ENCODE measurements around the gene SKIL.
"Not testable (repeated sequence)": the region's sequence is repeated elsewhere in the genome, so short reads cannot be mapped to it uniquely, and the experiment has no call there.

SKIL gene, protein sequence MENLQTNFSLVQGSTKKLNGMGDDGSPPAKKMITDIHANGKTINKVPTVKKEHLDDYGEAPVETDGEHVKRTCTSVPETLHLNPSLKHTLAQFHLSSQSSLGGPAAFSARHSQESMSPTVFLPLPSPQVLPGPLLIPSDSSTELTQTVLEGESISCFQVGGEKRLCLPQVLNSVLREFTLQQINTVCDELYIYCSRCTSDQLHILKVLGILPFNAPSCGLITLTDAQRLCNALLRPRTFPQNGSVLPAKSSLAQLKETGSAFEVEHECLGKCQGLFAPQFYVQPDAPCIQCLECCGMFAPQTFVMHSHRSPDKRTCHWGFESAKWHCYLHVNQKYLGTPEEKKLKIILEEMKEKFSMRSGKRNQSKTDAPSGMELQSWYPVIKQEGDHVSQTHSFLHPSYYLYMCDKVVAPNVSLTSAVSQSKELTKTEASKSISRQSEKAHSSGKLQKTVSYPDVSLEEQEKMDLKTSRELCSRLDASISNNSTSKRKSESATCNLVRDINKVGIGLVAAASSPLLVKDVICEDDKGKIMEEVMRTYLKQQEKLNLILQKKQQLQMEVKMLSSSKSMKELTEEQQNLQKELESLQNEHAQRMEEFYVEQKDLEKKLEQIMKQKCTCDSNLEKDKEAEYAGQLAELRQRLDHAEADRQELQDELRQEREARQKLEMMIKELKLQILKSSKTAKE

DNA sequence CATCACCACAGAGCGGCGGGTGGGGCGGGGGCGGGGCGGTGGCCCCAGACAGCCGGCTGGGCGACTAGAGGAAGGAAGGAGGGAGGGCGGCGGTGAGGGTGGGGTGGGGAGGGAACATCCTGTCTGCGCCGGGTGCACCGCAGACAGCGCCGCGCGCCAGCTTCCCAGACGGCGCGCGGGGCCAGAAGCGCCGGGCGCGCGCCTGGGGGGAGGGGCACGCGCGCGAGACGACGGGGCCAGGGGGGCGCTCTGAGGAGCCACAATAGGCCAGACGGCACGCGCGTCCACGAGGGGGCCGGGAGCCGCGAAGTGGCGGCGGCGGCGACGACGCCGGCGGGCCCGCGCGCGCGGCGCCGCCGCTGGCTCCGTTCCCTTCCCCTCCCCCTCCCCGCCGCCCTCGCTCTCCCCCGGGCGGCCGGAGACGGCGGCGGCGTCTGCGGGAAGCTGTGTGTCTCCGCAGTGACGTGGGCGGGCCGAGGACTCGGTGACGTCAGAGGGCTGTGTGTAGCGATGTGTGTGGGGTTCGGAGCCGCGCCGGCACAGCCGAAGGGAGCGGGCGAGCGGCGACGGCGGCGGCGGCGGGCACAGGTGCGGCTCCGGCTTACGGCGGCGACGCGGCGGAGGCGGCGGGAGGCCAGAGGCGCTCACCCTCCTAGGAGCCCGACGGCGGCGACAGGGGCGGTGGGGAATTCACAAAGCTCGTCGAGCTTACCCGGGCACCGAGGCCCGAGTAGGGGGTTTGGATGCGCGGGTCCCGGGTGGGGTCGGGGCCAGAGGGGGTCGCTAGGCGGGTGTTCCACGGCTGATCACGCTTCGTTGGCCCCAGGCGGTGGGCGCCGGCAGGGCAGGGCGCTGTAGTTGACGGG is at the start of gene SKIL:
Gene SKIL, plus strand, starts transcription at position 540 of the 866 bp plus-strand sequence. CDS start 2,617 bp downstream, outside the sequence.
- DNase-seq (ENCODE audit: low spot score) = peak; percentile 87

DNA sequence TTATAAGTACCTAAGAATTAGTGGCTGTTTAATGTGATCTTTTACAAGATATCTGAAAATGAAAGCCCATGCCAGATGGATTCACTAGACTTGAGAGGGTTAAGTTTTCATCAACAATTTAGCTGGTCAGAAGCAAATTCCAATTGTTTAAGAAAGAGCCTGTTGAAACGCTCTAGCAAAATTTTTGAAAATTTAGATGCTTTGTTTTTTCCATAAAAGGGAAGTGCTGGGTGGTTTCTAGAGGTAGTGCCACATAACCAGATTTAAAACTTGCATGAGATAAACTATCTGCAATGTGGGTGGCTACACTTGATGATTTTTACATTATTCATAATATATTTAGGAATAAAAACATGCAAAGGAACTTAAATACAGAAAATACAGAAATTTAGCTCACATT is 48.5 kb upstream of the SKIL start:
- DNase-seq (ENCODE audit: low spot score) = no peak

DNA sequence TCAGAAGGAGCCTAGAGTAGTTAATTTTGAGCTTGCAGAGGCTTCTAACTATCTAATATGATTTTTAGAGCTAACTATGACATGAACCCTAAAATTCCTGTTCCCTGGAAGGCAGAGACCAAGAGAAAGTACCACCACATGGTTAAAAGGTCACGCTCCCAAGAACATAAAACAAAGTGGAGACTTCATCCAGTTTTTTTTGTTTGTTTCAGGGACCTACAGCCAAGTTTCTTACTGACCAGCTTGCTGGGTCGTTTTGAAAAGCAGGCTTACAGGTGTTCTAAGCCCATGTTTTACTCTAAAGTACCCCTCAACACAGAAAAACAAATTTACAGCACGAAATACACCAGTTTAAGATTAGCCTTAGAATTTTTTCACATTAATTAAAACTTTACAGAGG is 39.6 kb upstream of the SKIL start:
- DNase-seq (ENCODE audit: low spot score) = no peak

DNA sequence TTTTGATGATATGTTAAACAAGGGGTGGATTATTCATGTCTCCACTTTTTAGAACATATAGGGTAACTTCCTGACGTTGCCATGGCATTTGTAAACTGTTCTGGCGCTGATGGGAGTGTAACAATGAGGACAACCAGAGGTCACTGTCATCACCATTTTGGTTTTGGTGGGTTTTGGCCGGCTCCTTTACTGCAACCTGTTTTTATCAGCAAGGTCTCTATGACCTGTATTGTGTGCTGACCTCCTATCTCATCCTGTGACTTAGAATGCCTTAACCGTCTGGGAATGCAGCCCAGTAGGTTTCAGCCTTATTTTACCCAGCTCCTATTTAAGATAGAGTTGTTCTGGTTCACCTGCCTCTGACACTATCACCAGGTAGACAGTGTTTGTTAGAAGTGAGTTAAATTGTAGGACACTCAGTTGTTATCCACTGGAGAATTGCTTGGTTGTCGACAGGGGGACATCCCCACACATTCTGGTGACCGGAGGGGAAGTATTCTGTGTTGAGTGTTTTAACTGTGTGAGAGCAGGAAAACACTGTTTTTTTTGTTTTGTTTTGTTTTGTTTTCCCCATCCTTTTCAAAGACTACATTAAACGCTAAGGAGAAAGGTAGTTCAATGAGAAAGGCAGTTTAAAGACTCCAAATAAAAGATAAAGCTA is 36.9 kb upstream of the SKIL start:
- DNase-seq (ENCODE audit: low spot score) = no peak

DNA sequence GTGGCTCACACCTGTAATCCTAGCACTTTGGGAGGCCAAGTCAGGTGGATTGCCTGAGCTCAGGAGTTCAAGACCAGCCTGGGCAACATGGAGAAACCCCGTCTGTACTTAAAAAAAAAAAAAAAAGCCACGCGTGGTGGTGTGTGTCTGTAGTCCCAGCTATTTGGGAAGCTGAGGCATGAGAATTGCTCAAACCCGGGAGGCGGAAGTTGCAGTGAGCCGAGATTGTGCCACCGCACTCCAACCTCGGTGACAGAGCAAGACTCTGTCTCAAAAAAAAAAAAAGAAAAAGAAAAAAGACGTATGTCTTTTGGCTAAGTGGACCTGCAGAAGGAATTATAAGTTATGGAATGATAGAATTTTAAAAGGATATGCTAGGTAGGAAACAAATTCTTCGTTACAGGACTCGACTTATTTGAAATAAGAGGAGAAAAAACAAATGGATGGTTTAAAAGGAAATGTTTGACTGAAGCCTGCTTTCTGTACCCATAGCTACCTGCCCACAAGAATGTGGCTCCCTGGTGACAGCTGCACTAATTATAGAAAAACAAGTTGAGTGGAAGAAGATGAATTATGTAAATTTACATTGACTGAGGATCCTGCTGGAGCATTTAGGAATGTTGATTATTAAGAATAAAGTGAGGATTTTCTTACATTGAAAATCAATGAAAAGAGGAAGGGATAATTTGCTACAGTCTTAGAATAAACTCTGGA is 36.0 kb upstream of the SKIL start:
- no peak for DNase-seq (ENCODE audit: low spot score)

DNA sequence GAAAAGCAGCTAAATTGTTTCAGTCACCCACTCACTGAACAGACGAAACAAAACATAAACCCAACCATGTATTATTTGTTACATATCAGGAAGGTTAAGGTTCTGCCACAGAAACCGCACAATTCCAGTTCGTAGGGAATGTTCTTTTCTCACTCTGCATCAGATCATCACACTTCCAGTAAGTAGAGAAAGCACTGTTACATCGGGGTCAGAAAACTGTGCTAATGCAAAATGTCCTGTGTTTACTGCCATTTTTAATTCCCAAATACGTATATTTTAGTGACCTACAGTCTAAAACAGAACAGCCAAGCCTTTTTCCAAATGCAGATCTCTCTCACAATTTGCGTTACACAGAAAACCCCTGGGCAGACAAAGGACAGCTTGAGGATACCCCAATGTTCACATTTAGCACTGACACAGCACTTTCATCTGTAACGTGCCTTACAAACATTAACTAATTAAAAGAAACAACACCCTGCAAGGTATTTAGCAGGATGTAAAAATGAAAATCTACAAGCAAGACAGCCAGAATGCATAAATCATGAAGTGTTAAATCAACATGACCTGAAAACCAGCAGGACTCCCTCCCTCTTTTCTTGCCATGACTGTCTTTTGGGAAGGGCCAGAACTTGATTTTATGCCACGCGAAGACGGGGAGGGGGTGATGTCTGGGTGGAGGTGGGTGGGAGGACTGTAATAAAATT is 34.8 kb upstream of the SKIL start:
- no peak for DNase-seq (ENCODE audit: low spot score)

DNA sequence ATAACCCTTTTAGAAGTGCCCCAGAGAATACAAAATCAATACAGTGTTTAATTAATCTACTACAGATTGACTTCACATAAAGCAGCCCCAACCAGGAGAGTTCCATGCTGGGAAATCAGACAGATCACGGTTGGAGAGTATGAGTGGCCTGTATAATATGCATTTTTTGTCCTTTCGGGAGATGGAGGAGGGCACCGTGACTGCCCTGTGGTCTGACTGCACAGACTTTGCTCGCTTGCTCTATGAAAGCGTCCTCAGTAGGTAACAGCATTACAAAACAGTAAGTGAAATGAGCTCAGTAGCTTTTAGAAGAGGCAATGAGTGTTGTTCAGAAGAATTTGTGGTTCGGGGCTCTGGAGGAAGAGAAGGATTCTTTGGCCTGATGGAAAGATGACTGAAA is 34.2 kb upstream of the SKIL start:
- no peak for DNase-seq (ENCODE audit: low spot score)

DNA sequence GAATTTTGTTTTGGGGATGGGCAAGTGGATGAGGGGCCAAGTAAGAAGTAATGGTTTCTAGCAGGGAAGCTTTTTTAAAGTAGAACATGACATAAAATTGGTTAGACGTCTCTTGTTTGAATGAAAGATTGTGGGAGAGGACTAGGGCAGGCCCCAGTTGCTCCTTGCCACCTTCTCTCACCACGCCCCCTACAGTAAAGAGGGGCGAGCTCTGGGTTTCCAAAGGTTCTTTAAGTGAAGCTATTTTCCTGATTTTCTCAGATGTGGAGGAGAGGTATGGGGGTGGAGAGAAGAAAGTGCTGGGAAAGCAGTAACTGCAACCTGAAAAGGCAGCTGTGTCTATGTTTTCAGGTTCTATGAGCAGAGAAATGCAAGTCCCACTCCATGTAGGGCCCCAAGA is 32.6 kb upstream of the SKIL start:
- no peak for DNase-seq (ENCODE audit: low spot score)

DNA sequence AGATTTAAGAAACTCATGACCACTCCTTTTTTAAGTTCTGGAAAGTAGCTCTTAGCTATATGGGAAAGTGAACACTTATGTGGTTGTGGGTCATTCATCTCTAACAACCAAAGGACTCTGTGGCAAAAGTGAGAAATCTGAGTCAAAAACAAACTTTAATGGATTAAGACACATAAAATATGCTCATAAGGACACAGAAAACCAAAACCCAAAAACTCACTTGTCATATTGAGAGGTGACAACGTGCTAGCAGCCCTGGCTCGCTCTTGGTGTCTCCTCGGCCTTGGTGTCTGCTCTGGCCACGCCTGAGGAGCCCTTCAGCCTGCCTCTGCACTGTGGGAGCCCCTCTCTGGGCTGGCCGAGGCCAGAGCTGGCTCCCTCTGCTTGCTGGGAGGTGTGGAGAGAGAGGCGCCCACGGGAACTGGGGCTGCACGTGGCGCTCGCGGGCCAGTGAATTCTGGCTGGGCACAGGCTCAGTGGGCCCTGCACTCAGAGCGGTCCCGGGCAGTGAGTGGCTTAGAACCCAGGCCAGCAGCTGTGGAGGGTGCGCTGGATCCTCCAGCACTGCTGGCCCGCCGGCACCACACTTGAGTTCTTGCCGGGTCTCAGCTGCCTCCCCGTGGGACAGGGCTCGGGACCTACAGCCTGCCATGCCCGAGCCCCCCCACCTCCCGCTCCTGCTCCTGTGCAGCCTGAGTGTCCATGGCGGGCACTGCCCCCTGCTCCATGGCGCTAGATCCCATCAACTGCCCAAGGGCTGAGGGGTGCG is 30.3 kb upstream of the SKIL start:
- no peak for DNase-seq (ENCODE audit: low spot score)

DNA sequence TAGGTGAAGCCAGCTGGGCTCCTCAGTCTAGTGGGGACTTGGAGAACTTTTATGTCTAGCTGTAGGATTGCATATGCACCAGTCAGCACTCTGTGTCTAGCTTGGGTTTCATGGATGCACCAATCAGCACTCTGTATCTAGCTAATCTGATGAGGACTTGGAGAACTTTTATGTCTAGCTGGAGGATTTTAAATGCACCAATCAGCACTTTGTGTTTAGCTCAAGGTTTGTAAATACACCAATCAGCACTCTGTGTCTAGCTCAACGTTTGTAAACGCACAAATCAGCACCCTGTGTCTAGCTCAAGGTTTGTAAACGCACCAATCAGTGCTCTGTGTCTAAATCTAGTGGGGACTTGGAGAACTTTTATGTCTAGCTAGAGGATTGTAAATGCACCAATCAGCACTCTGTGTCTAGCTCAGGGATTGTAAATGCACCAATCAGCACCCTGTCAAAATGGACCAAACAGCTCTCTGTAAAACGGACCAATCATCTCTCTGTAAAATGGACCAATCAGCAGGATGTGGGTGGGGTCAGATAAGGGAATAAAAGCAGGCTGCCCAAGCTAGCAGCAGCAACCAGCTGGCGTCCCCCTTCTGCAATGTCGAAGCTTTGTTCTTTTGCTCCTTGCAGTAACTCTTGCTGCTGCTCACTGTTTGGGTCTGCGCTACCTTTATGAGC is 29.5 kb upstream of the SKIL start:
- DNase-seq (ENCODE audit: low spot score) = not testable (repeated sequence)

DNA sequence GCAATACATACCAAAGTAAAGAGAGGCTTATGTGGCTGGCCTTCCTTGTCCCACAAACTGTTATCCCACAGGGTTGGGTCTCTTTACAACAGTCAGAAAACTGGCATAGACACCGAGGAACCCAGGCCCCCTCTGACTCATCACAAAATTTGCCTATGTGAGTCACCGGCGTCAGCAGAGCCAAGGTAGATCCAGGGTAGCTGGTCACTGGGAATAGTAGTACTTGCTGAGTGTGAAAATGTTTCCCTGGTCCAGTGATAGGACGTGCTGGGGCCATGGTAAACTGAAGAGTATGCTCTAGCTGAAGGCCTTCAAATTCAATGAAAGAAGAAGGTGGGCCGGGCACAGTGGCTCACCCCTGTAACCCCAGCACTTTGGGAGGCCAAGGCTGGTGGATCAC is 27.1 kb upstream of the SKIL start:
- no peak for DNase-seq (ENCODE audit: low spot score)

DNA sequence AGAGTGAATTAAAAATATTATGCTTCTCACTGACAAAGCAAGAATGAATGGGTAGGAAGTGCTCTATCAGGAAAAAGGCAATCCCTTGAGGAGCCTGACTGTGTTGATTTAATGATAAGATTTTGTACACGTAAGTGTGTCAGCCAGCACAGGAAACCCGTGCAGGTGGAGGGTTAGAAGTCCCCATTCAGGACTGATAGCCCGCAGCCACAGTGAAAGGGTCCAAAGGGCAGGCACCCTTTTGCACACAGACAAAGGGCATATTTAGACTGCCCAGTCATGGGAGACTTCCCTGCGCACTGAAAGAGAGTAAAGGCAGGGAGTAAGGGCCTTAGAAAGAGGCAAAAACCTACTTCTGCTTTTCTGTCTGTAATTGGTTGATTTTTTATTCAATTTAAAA is 26.4 kb upstream of the SKIL start:
- peak; percentile 13 for DNase-seq (ENCODE audit: low spot score)

DNA sequence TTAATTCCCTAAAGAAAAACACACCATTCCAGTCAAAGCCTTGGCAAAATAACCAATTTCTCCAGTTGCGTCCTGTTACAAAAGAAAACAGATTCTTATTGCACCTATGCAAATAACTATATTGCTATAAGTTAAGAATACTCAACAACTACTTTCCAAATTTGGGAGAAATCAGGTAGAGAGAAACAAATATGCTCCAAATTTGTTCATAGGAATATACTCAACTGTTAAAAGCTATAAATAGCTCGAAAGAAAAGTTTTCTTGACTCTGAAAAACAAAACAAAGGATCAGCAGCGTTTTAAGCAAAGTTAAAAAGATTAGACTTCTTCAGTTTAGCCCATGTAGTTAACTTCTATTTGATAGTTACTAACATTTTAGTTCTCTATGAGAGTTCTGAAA is 20.1 kb upstream of the SKIL start:
- no peak for DNase-seq (ENCODE audit: low spot score)

DNA sequence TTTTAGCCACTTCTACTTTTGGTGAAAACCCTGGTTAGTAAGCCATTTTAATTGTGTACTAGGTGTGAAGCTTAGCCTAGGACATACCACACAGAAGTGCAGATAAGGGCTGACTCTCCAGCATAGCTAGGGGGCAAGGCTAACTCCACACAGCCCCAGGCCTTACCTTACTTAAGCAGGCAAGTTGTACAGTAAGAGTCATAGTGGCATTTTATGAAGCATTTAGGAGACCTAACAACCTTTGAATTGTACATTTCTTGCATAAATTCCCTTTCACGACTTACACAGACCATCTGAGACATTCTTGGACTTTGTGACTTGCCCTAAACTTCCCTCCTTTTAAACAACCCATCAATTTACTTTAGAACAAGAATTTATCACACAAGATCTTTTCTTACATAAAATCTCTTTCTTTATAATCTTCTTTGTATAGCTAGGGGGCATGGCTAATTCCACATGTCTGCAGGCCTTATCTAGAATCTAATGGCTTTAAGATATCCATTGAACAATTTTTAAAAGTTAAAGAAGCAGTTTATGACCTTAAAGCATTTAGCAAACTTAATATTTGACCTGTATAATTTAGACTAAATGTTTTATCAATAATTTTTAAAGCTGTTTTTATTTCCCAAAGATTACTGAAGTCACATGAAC is 18.7 kb upstream of the SKIL start:
- DNase-seq (ENCODE audit: low spot score) = no peak

DNA sequence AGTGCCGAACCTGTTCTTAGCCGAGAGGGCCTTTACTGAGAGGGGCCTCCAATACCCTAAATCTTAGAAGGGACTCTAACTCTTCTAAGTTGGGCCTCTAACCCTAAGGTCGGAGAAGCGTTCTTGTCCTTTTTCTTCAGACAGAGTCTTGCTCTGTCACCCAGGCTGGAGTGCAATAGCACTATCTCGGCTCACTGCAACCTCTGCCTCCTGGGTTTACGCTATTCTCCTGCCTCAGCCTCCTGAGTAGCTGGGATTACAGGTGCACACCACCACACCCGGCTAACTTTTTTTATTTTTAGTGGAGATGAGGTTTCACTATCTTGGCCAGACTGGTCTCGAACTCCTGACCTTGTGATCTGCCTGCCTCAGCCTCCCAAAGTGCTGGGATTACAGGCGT is 15.2 kb upstream of the SKIL start:
- DNase-seq (ENCODE audit: low spot score) = not testable (repeated sequence)

DNA sequence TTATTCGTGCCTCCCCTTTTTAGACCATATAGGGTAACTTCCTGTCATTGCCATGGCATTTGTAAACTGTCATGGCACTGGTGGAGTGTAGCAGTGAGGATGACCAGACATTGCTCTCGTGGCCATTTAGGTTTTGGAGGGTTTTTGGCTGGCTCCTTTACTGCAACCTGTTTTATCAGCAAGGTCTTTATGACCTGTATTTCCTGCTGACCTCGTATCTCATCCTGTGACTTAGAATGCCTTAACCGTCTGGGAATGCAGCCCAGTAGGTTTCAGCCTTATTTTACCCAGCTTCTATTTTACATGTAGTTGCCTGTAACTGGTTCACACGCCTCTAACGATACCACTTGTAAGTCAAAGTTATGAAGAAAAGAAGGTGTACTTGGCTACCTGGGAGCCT is 13.7 kb upstream of the SKIL start:
- DNase-seq (ENCODE audit: low spot score) = not testable (repeated sequence)

DNA sequence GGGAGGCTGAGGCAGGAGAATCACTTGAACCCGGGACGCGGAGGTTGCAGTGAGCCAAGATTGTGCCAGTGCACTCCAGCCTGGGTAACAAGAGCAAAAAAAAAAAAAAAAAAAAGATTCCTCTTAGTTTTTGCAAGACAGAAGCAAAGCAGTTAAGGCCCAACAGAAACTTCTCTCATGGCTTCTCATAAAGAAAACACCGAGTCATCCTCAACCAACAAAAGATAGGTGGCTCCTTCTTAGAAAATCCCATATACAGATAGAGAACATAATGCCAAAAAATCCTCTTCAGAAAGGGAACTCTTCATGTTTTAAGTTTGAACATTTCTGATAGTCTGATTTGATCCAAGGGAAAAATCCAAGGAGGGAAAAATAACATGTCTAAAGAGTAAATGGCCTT is 12.5 kb upstream of the SKIL start:
- DNase-seq (ENCODE audit: low spot score) = no peak

DNA sequence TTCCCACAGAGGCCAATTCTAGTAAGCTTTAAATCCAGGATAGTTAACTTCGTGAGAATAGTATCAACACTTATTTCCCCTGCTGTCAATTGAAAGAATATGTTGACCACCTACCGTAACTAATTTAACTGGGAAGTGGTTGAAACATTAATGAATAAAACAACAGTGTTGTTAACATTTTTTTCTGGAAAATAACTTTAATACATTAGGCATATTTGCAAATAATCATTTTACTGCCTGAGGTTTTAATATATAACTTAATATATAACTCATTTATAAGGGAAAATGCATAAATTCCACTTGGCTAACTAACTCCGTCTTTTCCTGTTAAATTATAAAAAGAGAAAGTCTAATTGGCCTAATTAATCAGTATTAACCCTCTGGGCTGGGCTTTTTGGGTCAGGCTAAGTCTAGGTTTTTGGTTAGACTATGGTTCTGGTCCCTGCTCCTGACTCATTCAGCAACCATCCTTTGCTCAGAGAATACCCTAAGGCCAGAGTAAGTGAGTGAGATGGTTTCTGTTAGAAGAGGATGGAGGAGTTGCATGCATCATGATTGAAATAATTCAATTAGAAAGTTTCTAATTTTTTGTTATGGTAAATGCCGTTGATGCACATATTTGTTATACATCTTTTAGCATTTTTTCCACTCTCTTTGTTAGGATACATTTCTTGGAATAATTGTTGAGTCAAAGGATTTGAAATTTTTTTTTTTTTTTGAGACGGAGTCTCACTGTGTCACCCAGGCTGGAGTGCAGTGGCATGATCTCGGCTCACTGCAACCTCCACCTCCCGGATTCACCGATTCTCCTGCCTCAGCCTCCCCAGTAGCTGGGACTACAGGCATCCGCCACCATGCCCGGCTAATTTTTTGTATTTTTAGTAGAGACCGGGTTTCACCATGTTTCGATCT is 10.8 kb upstream of the SKIL start:
- DNase-seq (ENCODE audit: low spot score) = no peak
